Suprapubic skin (tissue), 4 donors: ENCODE measurements around the gene KIAA1217. TPM values are rescaled to one million over a fixed set of nuclear protein-coding genes. Genes with fewer than 3 reads are reported as not detected.

Experiments used
- DNase-seq, 2 donors: peaks; one replicate each; pipeline ENCODE4 v3.0.0-alpha.2; 2019; ENCODE audit warnings: low spot score in 2 of 2
- H3K27ac ChIP-seq: fragments of 200-600 bp; sonication (generic); one replicate; pipeline ENCODE4 v1.5.1; 2019
- H3K27me3 ChIP-seq: fragments of 200-600 bp; sonication (generic); one replicate; pipeline ENCODE4 v1.5.1; 2019
- H3K36me3 ChIP-seq: fragments of 200-600 bp; sonication (generic); one replicate; pipeline ENCODE4 v1.5.1; 2019
- H3K4me1 ChIP-seq: fragments of 200-600 bp; sonication (generic); one replicate; pipeline ENCODE4 v1.5.1; 2019
- H3K4me3 ChIP-seq: fragments of 200-600 bp; sonication (generic); one replicate; pipeline ENCODE4 v1.5.1; 2019; ENCODE audit warnings: mild to moderate bottlenecking
- H3K9me3 ChIP-seq: fragments of 200-600 bp; sonication (generic); one replicate; pipeline ENCODE4 v1.5.1; 2019
- CTCF ChIP-seq, 2 donors: fragments of 200-600 bp in 1 of 2; fragments of 450-650 bp in 1 of 2; sonication (generic) in 1 of 2; IDR thresholded peaks; one replicate each; pipeline ENCODE4 v1.5.1; 2016 to 2019; ENCODE audit warnings: antibody characterized with exemption in 2 of 2, mild to moderate bottlenecking in 1 of 2, moderate library complexity in 1 of 2
- EP300 ChIP-seq: sonication (generic); formaldehyde crosslinking; IDR thresholded peaks from one replicate; pipeline ENCODE4 v1.6.1; 2017; ENCODE audit warnings: antibody characterized with exemption
- POLR2A ChIP-seq, 2 donors: fragments of 450-650 bp; IDR thresholded peaks; one replicate each; pipeline ENCODE4 v1.6.1; 2017; ENCODE audit warnings: antibody characterized with exemption in 2 of 2, mild to moderate bottlenecking in 2 of 2, moderate library complexity in 2 of 2
- POLR2AphosphoS5 ChIP-seq, 3 donors: sonication (generic); formaldehyde crosslinking; IDR thresholded peaks; one replicate each; pipeline ENCODE4 v1.6.1; 2017; ENCODE audit warnings: antibody characterized with exemption in 3 of 3
- WGBS: methylation state at CpG from one replicate; pipeline ENCODE4 v1.1.5; 2018; 5-methylcytosine and 5-hydroxymethylcytosine counted together
- total RNA-seq, 4 donors: library from RNA; depleted of rRNA; stranded (reverse); fragments of >200 nt; gene quantifications; one replicate each; pipeline ENCODE4 v1.1.0, GENCODE V29; 2016

KIAA1217 gene
- total RNA-seq, 4 donors from 2014 or later, result 59.2 to 109 (median 72.1) TPM

GRCh38 chr10:24416248-24416647 is 207.3 kb downstream of the KIAA1217 start:
- no peaks in the 10 kb centered on the region for H3K27me3 ChIP-seq
- TF ChIP-seq POLR2AphosphoS5 (IDR thresholded peaks at IDR 0.05) (no peak), EP300 (no peak), POLR2A (IDR thresholded peaks at IDR 0.05) (no peak), CTCF (IDR thresholded peaks at IDR 0.05) (no peak)
- WGBS, result 49% methylated on average over 4 of the region's 4 CpGs
- peak overlapping the region; percentile 79 for H3K27ac ChIP-seq
- H3K4me1 ChIP-seq, result peaks cover 22% of the 10 kb centered on the region
- no peaks in the 10 kb centered on the region for H3K9me3 ChIP-seq
- no peaks in the 10 kb centered on the region for H3K36me3 ChIP-seq
- DNase-seq, result no peak
- H3K4me3 ChIP-seq, result no peak overlapping the region

GRCh38 chr10:24417053-24417452 is 208.1 kb downstream of the KIAA1217 start:
- H3K27ac ChIP-seq, result peak overlapping the region; percentile 79
- peaks cover 22% of the 10 kb centered on the region for H3K4me1 ChIP-seq
- H3K27me3 ChIP-seq, result no peaks in the 10 kb centered on the region
- H3K4me3 ChIP-seq, result no peak overlapping the region
- 76% methylated on average over 7 of the region's 7 CpGs for WGBS
- no peak for DNase-seq
- H3K9me3 ChIP-seq, result no peaks in the 10 kb centered on the region
- TF ChIP-seq POLR2AphosphoS5 (IDR thresholded peaks at IDR 0.05), result no peak
- no peak for TF ChIP-seq EP300
- TF ChIP-seq POLR2A (IDR thresholded peaks at IDR 0.05), result no peak
- no peak for TF ChIP-seq CTCF (IDR thresholded peaks at IDR 0.05)
- H3K36me3 ChIP-seq, result no peaks in the 10 kb centered on the region

GRCh38 chr10:24418532-24418931 is 209.6 kb downstream of the KIAA1217 start:
- Histone ChIP-seq H3K36me3 (no peaks in the 10 kb centered on the region), H3K4me3 (no peak overlapping the region), H3K27ac (no peak overlapping the region), H3K9me3 (no peaks in the 10 kb centered on the region), H3K27me3 (no peaks in the 10 kb centered on the region), H3K4me1 (peaks cover 22% of the 10 kb centered on the region)
- TF ChIP-seq POLR2A (IDR thresholded peaks at IDR 0.05) (no peak), POLR2AphosphoS5 (IDR thresholded peaks at IDR 0.05) (no peak), CTCF (IDR thresholded peaks at IDR 0.05) (no peak), EP300 (no peak)
- DNase-seq, result no peak
- WGBS, result 82% methylated on average over 4 of the region's 4 CpGs

- WGBS, result 74% methylated on average over 3 of the region's 3 CpGs
- Histone ChIP-seq H3K27ac (no peak overlapping the region), H3K27me3 (no peaks in the 10 kb centered on the region), H3K4me3 (no peak overlapping the region), H3K4me1 (peaks cover 22% of the 10 kb centered on the region), H3K9me3 (no peaks in the 10 kb centered on the region), H3K36me3 (no peaks in the 10 kb centered on the region)
- DNase-seq, result no peak
- TF ChIP-seq POLR2A (IDR thresholded peaks at IDR 0.05) (no peak), POLR2AphosphoS5 (IDR thresholded peaks at IDR 0.05) (no peak), EP300 (no peak), CTCF (IDR thresholded peaks at IDR 0.05) (no peak)
Measured at GRCh38 chr10:24419066-24419465, 210.1 kb downstream of the KIAA1217 start.

- Histone ChIP-seq H3K36me3 (no peaks in the 10 kb centered on the region), H3K4me1 (peaks cover 6% of the 10 kb centered on the region), H3K27ac (no peak overlapping the region), H3K4me3 (no peak overlapping the region), H3K9me3 (no peaks in the 10 kb centered on the region), H3K27me3 (no peaks in the 10 kb centered on the region)
- 98% methylated on average over 1 of the region's 1 CpG for WGBS
- TF ChIP-seq POLR2A (IDR thresholded peaks at IDR 0.05), result no peak
- TF ChIP-seq EP300, result no peak
- no peak for TF ChIP-seq POLR2AphosphoS5 (IDR thresholded peaks at IDR 0.05)
- no peak for TF ChIP-seq CTCF (IDR thresholded peaks at IDR 0.05)
- DNase-seq, result no peak
Measured at GRCh38 chr10:24425151-24425550, 216.2 kb downstream of the KIAA1217 start.
